Tibial nerve (tissue), 4 donors: ENCODE results near the gene CCDC3.

Experiments
- EP300 ChIP-seq, 2 donors: sonication (generic); formaldehyde crosslinking; IDR thresholded peaks; one replicate each; pipeline ENCODE4 v1.6.1; 2017; ENCODE audit warnings: antibody characterized with exemption in 2 of 2, mild to moderate bottlenecking in 1 of 2
- TF ChIP-seq, protein P1 (sequence below), 5 experiments: fragments of 200-600 bp in 3 of 5; fragments of 450-650 bp in 2 of 5; sonication (generic) in 3 of 5; IDR thresholded peaks; one replicate each; pipeline ENCODE4 v1.5.1; 2016 to 2019; ENCODE audit warnings: antibody characterized with exemption in 5 of 5, mild to moderate bottlenecking in 3 of 5, moderate library complexity in 2 of 5

DNA sequence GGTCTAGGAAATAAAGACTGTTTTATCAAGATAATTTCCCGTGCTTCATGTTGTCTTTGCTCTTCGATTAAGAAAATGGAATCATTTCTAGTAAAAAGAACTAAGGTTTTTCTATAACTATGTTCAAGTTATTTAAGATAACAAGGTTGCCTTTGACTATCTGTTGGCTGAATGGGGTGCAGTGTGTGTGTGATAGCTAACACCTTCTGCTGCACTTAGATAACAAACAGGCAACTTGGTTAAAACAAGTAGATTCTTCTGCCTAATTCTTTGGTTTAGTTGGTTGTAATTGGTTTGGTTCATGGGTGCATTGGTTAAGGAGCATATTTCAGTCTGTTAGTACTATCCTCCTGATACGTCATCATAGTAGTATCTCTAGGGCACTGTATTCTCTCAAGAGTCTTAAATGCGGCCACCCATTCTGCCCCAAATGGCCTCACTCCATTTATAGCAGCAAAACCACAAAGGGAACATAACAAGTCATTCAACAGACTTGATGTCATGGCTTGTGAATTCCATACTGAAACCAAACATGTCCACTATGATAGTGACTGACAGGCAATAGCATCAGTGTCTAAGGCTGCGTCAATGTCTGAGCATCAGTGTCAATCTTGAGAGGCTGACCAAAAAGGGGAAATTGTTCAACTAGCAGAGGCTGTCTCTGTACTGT, 55.7 kb downstream of the CCDC3 start:
- TF ChIP-seq, protein P1, sequence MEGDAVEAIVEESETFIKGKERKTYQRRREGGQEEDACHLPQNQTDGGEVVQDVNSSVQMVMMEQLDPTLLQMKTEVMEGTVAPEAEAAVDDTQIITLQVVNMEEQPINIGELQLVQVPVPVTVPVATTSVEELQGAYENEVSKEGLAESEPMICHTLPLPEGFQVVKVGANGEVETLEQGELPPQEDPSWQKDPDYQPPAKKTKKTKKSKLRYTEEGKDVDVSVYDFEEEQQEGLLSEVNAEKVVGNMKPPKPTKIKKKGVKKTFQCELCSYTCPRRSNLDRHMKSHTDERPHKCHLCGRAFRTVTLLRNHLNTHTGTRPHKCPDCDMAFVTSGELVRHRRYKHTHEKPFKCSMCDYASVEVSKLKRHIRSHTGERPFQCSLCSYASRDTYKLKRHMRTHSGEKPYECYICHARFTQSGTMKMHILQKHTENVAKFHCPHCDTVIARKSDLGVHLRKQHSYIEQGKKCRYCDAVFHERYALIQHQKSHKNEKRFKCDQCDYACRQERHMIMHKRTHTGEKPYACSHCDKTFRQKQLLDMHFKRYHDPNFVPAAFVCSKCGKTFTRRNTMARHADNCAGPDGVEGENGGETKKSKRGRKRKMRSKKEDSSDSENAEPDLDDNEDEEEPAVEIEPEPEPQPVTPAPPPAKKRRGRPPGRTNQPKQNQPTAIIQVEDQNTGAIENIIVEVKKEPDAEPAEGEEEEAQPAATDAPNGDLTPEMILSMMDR (IDR thresholded peaks at IDR 0.05), result no peak
- TF ChIP-seq EP300 (IDR thresholded peaks at IDR 0.05), result no peak
